Kidney tubule cell (primary cell): Measurements from ENCODE around the gene FGFR3.

Experiments
- DNase-seq: peaks from one replicate; pipeline ENCODE4 v3.0.0-alpha.2; 2018; ENCODE audit warnings: low spot score

The FGFR3 gene

DNA sequence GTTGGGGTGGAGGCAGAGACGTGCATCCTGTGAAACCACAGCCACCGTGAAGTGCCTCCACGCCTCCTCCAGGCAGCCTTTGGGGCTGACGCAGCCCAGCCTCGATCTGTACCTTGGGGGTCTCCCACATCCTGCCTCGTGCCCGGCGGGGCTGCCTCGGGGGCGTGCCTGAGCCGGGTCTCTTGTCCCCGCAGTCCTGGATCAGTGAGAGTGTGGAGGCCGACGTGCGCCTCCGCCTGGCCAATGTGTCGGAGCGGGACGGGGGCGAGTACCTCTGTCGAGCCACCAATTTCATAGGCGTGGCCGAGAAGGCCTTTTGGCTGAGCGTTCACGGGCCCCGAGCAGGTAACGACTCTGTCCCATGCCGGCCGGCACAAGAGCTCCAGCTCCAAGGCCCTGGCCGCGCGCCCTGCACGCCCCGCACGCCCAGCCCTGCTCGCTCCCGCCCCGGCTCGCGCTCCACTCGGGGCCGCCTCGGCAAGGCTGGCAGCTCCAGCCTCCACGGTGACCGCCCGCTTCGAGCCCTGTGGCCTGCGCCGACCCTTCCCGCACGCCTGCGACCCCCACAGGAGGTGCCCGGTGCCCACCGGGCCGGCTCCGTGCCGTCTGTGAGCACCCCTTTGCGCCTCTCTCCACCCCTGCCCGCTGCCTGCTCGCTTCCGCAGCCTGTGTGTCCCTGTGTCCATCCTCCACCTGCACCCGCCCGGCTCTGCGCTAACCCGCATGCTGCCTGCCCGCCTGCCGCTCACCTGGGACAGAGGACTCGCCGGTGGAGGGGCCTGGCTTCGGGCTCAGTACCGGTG is 9.8 kb downstream of the FGFR3 start:
- DNase-seq = no peak

- no peak for DNase-seq
Observed at GRCh38 chr4:1803523-1804423, 10.7 kb downstream of the FGFR3 start.

GRCh38 chr4:1804638-1805492 is 11.8 kb downstream of the FGFR3 start:
- no peak for DNase-seq

- no peak for DNase-seq
Observed at GRCh38 chr4:1805493-1806222, 12.6 kb downstream of the FGFR3 start.

DNA sequence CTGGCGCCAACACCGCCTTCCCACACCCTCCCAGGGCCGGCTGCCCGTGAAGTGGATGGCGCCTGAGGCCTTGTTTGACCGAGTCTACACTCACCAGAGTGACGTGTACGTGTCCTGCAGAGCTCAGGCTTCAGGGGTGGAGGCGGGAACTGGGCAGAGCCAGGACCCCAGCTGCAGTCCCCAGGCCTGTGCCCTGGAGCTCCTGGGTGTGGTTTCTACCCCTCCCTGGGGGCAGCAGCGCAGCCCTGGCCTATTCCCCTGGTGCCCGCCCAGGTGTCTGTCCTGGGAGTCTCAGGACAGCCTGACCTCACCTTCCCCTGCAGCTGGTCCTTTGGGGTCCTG is 13.1 kb downstream of the FGFR3 start:
- no peak for DNase-seq

DNA sequence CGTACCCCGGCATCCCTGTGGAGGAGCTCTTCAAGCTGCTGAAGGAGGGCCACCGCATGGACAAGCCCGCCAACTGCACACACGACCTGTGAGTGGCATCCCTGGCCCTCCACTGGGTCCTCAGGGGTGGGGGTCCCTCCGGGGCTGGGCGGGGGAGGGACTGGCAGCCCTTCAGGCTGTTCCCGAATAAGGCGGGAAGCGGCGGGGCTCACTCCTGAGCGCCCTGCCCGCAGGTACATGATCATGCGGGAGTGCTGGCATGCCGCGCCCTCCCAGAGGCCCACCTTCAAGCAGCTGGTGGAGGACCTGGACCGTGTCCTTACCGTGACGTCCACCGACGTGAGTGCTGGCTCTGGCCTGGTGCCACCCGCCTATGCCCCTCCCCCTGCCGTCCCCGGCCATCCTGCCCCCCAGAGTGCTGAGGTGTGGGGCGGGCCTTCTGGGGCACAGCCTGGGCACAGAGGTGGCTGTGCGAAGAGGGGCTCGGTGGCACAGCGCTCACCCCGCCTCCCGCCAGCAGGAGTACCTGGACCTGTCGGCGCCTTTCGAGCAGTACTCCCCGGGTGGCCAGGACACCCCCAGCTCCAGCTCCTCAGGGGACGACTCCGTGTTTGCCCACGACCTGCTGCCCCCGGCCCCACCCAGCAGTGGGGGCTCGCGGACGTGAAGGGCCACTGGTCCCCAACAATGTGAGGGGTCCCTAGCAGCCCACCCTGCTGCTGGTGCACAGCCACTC is 13.7 kb downstream of the FGFR3 start:
- DNase-seq = no peak

GRCh38 chr4:1807332-1807777 is 14.3 kb downstream of the FGFR3 start:
- DNase-seq = no peak

DNA sequence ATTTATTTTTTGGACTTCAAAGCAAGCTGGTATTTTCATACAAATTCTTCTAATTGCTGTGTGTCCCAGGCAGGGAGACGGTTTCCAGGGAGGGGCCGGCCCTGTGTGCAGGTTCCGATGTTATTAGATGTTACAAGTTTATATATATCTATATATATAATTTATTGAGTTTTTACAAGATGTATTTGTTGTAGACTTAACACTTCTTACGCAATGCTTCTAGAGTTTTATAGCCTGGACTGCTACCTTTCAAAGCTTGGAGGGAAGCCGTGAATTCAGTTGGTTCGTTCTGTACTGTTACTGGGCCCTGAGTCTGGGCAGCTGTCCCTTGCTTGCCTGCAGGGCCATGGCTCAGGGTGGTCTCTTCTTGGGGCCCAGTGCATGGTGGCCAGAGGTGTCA is 15.3 kb downstream of the FGFR3 start:
- DNase-seq = no peak

DNA sequence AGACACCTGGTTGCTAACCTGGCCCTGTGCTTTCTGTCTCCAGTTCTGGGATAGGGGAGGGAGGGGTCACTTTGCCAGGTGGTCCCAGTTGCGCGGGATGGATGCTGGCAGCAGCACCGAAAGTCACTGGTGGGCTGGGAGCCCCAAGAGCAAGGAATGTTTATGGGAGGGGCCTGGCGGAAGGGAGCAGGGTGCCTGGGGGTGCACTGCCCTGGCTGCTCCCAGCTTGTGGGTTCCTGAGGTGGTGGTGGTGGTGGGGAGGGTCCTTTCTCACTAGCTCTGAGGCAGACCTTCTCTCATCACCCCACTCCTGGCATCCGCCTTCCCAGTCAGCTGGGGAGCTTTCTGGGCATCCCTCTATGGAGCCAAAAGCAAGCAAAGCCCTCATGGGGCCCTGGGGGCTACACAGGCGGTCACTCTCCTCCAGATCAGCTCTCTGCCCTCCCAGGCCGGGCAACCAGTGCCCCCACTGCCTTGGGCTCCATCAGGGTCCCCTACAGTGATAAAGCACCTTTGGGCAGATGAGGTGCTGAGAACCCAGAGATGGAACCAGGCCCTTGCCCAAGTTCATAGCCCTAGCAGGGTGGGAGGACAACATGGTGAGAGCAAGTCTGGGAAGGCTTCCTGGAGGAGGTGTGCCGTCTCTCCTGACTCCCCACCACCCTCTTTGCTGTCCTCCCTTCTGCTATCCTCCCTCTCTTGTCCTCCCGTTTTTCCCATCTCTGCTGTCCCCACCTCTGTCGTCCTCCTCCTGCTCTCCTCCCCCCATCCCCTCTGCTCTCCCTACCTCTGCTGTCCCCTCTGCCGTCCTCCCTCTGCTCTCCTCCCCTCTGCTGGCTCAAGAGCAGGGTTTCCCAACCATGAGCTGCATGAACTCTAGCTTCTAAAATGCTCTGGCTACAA is 16.0 kb downstream of the FGFR3 start:
- no peak for DNase-seq

- DNase-seq = peak; percentile 70
Observed at GRCh38 chr4:1809754-1810502, 16.8 kb downstream of the FGFR3 start.

- DNase-seq = no peak
Observed at GRCh38 chr4:1810765-1811164, 17.7 kb downstream of the FGFR3 start.

- no peak for DNase-seq
Observed at GRCh38 chr4:1812720-1813119, 19.6 kb downstream of the FGFR3 start.

DNA sequence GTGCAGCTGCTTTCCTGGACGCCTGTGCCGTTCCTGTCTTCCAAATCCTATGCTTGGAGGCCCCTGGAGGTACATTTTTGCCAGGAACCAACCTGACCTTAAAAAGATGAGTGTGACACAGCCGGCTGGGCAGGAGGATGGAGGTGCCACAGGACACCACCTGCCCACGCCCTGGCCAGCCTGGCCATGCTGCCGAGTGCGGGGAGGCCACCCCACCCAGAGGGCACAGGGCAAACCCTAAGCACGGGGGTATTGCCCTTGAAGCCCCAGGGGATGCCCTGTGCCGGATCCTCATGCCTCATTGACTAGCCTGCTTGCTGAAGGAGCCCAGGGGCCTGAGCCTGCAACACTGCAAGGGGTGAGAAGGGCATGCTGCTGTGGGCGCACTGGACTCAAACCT is 20.1 kb downstream of the FGFR3 start:
- DNase-seq = no peak

DNA sequence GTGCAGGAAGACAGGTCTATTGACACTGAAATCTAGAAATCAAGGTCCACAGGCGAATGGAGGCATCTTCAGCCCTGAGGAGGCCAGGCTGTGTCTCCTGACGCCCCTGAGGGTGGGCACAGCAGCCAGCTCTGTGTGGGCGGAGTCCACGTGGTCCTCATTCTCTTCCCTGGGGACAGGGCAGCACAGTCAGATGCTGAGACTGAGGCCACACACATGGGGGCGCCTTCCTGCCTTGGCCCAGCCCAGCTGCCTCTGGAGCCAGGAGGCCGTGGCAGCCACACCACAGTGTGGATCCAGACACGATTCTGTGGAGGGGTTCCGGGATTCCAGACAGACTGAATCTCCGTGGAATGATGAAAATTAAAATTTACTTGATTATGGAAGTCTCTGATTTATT is 20.8 kb downstream of the FGFR3 start:
- DNase-seq = no peak

DNA sequence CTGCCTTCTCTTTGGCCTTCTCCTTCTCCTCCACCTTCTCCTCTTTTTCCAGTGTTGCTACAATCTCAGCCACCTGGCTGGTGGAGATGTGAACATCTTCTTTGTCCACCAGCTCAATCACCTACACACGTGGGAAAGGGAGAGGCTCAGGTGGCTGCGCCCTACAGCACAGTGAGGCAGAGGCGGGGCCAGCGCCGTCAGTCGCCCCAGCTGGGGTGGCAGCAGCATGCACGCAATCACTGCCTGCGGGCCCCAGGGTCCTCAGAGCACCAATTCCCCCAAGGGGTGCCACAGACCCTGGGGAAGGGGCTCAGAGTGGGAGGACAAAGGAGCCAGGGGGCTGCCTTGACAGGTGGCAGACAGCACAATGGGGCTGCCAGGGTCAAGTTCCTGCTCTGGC is 21.4 kb downstream of the FGFR3 start:
- DNase-seq = no peak

DNA sequence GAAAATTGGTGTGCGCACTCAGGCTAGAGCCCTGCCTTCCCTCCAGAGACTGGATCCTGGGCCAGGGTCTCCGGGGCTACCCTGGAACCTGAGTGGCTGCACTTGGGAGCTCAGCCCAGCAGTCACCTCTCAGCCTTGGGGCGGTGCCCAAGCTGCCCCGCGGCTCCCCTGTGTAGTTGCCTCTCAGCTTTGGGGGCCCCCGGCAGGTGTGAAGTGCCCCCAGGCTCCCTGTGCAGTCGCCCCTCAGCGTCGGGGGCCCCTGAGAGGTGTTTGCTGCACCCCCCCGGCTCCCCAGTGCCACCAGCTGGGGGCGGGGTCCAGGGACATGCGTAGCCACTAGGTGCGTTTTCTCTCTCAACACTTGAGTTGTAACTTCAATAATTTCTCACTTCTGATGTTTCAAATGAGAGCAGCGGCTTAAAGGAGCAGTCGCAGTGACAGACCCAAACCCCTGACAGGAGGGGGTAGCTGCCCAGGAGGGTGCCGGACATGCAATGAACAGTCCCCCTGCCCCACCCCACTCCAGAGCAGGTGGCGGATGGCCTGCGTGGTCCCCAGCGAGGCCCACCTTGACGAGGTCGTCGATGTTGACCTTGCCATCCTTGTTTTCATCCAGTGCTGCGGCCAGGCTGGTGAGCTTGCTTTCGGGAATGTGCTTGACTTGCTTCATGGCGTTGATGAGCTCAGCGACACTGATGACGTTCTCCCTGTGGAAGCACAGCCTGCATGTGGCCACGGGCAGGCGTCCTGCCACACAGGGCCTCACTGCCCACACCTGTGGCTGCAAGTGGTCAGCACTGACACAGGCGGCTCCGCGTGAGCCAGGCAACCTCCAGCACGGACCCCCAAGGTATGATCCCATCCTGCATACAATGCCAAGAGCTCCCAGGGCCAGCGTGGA is 22.3 kb downstream of the FGFR3 start:
- no peak for DNase-seq

DNA sequence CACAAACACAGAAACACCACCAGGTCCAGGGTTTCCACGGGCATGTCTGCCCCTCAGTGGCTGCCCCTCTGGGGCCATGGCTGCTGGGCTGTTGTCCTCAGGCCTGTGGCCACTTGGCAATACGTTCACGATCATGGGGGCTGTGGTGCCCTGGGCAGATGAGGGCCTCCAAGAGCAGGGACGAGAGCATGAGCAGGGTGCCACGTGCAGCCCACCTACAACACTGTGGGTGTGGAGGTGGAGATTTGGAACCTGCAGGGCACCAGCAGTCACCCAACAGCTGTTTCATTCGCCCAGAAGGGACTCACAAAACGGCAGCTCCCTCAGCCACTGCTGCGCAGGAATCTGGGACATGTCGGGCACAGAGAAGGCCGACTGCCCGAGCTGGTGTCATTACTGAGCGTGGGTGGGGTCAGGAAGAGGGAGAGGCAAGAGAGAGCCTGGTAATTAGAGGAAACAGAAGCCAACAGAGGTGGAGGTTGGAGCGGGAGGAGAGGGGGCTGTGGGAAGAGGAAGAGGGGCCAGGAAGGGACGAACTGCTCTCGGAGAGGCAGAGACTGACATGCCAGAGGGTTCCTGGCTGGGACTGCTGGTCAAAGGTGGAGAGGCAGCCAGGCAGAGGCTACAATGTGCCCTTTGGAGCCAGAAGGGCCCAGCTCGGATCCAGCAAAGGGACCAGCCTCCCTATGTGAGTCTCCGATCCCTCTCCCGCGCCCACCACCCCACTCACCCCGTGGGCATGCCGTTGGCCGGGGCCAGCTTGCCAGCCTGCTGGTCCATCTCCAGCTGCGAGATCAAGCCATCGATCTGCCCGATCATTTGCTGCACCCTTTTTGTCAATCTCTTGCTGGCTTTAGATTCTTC is 23.1 kb downstream of the FGFR3 start:
- DNase-seq = no peak
